ENCODE measurements around the gene SF3B4. TPM values are rescaled to one million over a fixed set of nuclear protein-coding genes. Genes with fewer than 3 reads are reported as not detected.
A peak's percentile ranks its signal among the peaks of the same experiment; 100 is the strongest.

The SF3B4 gene
- total and polyA plus RNA-seq, 2 of the 13 experiments (the other 11 are each of a cell fraction or from before 2014, with no cell fraction given), result 13.8 to 14.8 TPM

DNA sequence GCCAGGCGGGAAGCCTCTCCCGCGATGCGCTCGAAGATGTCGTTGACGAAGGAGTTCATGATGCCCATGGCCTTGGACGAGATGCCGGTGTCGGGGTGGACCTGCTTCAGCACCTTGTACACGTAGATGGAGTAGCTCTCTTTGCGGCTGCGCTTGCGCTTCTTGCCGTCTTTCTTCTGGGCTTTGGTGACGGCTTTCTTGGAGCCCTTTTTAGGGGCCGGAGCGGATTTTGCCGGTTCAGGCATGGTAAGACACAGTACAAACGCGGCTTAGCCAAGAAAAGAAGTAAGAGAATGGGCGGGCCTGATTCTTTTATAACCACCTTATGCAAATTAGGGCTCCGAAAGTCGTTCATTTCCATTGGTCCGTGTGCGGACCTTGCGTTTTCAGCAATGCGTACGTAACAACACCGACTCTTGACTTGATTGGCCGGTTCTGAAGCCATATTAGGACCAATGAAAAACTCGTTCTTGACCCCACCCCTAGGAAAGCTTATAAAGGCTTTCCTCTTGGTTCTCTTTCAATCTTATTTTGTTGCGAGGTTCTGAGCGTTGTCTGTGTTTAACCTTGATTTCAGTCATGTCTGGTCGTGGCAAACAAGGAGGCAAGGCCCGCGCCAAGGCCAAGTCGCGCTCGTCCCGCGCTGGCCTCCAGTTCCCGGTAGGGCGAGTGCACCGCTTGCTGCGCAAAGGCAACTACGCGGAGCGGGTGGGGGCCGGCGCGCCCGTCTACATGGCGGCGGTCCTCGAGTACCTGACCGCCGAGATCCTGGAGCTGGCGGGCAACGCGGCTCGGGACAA is 41.0 kb downstream of the SF3B4 start (continued):
- TF ChIP-seq ZNF136 (CRISPR knock-in tag; IDR thresholded peaks at IDR 0.05; ENCODE audit: low read depth) (no peak), TCF12 (IDR thresholded peaks at IDR 0.05) (no peak), TCF12 (CRISPR knock-in tag; IDR thresholded peaks at IDR 0.05) (no peak), ZKSCAN8 (CRISPR knock-in tag; IDR thresholded peaks at IDR 0.05; ENCODE audit: borderline replicate concordance) (no peak; the same call in 1 of the 2 replicates), ATM (IDR thresholded peaks at IDR 0.05; ENCODE audit: borderline replicate concordance) (no peak), ZFP90 (CRISPR knock-in tag; IDR thresholded peaks at IDR 0.05; ENCODE audit: borderline replicate concordance) (peak; percentile 16; the same call in 1 of the 2 replicates), SIN3B (IDR thresholded peaks at IDR 0.05; ENCODE audit: low read length) (peak; percentile 21; the same call in 1 of the 2 replicates), SMAD9 (CRISPR knock-in tag; IDR thresholded peaks at IDR 0.05) (no peak), MTF1 (CRISPR knock-in tag; IDR thresholded peaks at IDR 0.05) (no peak), FOXJ3 (CRISPR knock-in tag; IDR thresholded peaks at IDR 0.05; ENCODE audit: borderline replicate concordance) (0 out of 2 replicates have a peak, but pooled peaks have one; percentile 3), ZNF788 (CRISPR knock-in tag; IDR thresholded peaks at IDR 0.05; ENCODE audit: borderline replicate concordance) (peak; percentile 47; the same call in 1 of the 2 replicates), SAFB2 (CRISPR knock-in tag; IDR thresholded peaks at IDR 0.05; ENCODE audit: borderline replicate concordance, low read depth) (no peak)
- TF ChIP-seq, protein P1, sequence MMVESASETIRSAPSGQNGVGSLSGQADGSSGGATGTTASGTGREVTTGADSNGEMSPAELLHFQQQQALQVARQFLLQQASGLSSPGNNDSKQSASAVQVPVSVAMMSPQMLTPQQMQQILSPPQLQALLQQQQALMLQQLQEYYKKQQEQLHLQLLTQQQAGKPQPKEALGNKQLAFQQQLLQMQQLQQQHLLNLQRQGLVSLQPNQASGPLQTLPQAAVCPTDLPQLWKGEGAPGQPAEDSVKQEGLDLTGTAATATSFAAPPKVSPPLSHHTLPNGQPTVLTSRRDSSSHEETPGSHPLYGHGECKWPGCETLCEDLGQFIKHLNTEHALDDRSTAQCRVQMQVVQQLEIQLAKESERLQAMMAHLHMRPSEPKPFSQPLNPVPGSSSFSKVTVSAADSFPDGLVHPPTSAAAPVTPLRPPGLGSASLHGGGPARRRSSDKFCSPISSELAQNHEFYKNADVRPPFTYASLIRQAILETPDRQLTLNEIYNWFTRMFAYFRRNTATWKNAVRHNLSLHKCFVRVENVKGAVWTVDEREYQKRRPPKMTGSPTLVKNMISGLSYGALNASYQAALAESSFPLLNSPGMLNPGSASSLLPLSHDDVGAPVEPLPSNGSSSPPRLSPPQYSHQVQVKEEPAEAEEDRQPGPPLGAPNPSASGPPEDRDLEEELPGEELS (CRISPR knock-in tag; IDR thresholded peaks at IDR 0.05), result peak; percentile 16; the same call in 1 of the 2 replicates
- TF ChIP-seq, protein P2, sequence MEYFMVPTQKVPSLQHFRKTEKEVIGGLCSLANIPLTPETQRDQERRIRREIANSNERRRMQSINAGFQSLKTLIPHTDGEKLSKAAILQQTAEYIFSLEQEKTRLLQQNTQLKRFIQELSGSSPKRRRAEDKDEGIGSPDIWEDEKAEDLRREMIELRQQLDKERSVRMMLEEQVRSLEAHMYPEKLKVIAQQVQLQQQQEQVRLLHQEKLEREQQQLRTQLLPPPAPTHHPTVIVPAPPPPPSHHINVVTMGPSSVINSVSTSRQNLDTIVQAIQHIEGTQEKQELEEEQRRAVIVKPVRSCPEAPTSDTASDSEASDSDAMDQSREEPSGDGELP (IDR thresholded peaks at IDR 0.05; ENCODE audit: borderline replicate concordance, low read depth), result no peak
- TF ChIP-seq, protein P3, sequence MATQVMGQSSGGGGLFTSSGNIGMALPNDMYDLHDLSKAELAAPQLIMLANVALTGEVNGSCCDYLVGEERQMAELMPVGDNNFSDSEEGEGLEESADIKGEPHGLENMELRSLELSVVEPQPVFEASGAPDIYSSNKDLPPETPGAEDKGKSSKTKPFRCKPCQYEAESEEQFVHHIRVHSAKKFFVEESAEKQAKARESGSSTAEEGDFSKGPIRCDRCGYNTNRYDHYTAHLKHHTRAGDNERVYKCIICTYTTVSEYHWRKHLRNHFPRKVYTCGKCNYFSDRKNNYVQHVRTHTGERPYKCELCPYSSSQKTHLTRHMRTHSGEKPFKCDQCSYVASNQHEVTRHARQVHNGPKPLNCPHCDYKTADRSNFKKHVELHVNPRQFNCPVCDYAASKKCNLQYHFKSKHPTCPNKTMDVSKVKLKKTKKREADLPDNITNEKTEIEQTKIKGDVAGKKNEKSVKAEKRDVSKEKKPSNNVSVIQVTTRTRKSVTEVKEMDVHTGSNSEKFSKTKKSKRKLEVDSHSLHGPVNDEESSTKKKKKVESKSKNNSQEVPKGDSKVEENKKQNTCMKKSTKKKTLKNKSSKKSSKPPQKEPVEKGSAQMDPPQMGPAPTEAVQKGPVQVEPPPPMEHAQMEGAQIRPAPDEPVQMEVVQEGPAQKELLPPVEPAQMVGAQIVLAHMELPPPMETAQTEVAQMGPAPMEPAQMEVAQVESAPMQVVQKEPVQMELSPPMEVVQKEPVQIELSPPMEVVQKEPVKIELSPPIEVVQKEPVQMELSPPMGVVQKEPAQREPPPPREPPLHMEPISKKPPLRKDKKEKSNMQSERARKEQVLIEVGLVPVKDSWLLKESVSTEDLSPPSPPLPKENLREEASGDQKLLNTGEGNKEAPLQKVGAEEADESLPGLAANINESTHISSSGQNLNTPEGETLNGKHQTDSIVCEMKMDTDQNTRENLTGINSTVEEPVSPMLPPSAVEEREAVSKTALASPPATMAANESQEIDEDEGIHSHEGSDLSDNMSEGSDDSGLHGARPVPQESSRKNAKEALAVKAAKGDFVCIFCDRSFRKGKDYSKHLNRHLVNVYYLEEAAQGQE (IDR thresholded peaks at IDR 0.05; ENCODE audit: borderline replicate concordance in 1 of 2, low read depth in 1 of 2, low read length in 2 of 2), result peak in 1 of 2 experiments; percentile 26; a peak in 1 of 4 replicates
- TF ChIP-seq, protein P4, sequence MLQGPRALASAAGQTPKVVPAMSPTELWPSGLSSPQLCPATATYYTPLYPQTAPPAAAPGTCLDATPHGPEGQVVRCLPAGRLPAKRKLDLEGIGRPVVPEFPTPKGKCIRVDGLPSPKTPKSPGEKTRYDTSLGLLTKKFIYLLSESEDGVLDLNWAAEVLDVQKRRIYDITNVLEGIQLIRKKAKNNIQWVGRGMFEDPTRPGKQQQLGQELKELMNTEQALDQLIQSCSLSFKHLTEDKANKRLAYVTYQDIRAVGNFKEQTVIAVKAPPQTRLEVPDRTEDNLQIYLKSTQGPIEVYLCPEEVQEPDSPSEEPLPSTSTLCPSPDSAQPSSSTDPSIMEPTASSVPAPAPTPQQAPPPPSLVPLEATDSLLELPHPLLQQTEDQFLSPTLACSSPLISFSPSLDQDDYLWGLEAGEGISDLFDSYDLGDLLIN (CRISPR knock-in tag; IDR thresholded peaks at IDR 0.05; ENCODE audit: borderline replicate concordance), result 0 out of 2 replicates have a peak, but pooled peaks have one; percentile 71
- TF ChIP-seq, protein P5, sequence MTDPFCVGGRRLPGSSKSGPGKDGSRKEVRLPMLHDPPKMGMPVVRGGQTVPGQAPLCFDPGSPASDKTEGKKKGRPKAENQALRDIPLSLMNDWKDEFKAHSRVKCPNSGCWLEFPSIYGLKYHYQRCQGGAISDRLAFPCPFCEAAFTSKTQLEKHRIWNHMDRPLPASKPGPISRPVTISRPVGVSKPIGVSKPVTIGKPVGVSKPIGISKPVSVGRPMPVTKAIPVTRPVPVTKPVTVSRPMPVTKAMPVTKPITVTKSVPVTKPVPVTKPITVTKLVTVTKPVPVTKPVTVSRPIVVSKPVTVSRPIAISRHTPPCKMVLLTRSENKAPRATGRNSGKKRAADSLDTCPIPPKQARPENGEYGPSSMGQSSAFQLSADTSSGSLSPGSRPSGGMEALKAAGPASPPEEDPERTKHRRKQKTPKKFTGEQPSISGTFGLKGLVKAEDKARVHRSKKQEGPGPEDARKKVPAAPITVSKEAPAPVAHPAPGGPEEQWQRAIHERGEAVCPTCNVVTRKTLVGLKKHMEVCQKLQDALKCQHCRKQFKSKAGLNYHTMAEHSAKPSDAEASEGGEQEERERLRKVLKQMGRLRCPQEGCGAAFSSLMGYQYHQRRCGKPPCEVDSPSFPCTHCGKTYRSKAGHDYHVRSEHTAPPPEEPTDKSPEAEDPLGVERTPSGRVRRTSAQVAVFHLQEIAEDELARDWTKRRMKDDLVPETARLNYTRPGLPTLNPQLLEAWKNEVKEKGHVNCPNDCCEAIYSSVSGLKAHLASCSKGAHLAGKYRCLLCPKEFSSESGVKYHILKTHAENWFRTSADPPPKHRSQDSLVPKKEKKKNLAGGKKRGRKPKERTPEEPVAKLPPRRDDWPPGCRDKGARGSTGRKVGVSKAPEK (CRISPR knock-in tag; IDR thresholded peaks at IDR 0.05; ENCODE audit: borderline replicate concordance), result peak; percentile 66; the same call in 1 of the 2 replicates

Measured in HepG2 (cell line).